Peyer's patch (tissue), 4 donors: ENCODE data around the gene ANKLE1.

Experiments
- POLR2A ChIP-seq, 2 donors: fragments of 450-650 bp; IDR thresholded peaks; one replicate each; pipeline ENCODE4 v1.5.1; 2017; ENCODE audit warnings: antibody characterized with exemption in 2 of 2, mild to moderate bottlenecking in 2 of 2, moderate library complexity in 2 of 2
- TF ChIP-seq, protein P1 (sequence below), 6 experiments: fragments of 450-650 bp in 4 of 6; fragments of 200-600 bp in 2 of 6; sonication (generic) in 1 of 6; IDR thresholded peaks; one replicate each; pipeline ENCODE4 v1.5.1; 2017 to 2019; ENCODE audit warnings: antibody characterized with exemption in 6 of 6, mild to moderate bottlenecking in 3 of 6, moderate library complexity in 1 of 6

GRCh38 chr19:17323300-17323963 lies 41.7 kb downstream of the ANKLE1 start:
- TF ChIP-seq, protein P1, sequence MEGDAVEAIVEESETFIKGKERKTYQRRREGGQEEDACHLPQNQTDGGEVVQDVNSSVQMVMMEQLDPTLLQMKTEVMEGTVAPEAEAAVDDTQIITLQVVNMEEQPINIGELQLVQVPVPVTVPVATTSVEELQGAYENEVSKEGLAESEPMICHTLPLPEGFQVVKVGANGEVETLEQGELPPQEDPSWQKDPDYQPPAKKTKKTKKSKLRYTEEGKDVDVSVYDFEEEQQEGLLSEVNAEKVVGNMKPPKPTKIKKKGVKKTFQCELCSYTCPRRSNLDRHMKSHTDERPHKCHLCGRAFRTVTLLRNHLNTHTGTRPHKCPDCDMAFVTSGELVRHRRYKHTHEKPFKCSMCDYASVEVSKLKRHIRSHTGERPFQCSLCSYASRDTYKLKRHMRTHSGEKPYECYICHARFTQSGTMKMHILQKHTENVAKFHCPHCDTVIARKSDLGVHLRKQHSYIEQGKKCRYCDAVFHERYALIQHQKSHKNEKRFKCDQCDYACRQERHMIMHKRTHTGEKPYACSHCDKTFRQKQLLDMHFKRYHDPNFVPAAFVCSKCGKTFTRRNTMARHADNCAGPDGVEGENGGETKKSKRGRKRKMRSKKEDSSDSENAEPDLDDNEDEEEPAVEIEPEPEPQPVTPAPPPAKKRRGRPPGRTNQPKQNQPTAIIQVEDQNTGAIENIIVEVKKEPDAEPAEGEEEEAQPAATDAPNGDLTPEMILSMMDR (IDR thresholded peaks at IDR 0.05), result no peak
- no peak for TF ChIP-seq POLR2A (IDR thresholded peaks at IDR 0.05)
